ENCODE results near the gene HDAC6.
A peak's percentile ranks its signal among the peaks of the same experiment; 100 is the strongest.

The HDAC6 gene

GRCh38 chrX:48829016-48829735, 27.3 kb downstream of the HDAC6 start:
- no peak overlapping the region for H3K27ac Mint-ChIP-seq
- peaks cover 29% of the 10 kb centered on the region for H3K9me3 Mint-ChIP-seq
- H3K36me3 Mint-ChIP-seq (ENCODE audit: low read depth), result peaks cover 38% of the 10 kb centered on the region
- TF ChIP-seq CTCF (IDR thresholded peaks at IDR 0.05; ENCODE audit: unreplicated experiment in 3 of 3), result no peak
- H3K4me3 Mint-ChIP-seq, result no peak overlapping the region
- H3K4me1 Mint-ChIP-seq, result no peaks in the 10 kb centered on the region
- peaks cover 49% of the 10 kb centered on the region for H3K27me3 Mint-ChIP-seq (ENCODE audit: low read depth)

GRCh38 chrX:48831136-48831908, 29.5 kb downstream of the HDAC6 start:
- Mint-ChIP-seq H3K4me3 (no peak overlapping the region), H3K4me1 (peaks cover 6% of the 10 kb centered on the region), H3K27me3 (ENCODE audit: low read depth) (peaks cover 66% of the 10 kb centered on the region), H3K27ac (no peak overlapping the region), H3K9me3 (peaks cover 24% of the 10 kb centered on the region), H3K36me3 (ENCODE audit: low read depth) (peaks cover 18% of the 10 kb centered on the region)
- TF ChIP-seq CTCF (IDR thresholded peaks at IDR 0.05; ENCODE audit: unreplicated experiment in 3 of 3), result no peak

GRCh38 chrX:48831909-48832291, 30.0 kb downstream of the HDAC6 start:
- TF ChIP-seq CTCF (IDR thresholded peaks at IDR 0.05; ENCODE audit: unreplicated experiment in 3 of 3), result no peak
- Mint-ChIP-seq H3K9me3 (peaks cover 27% of the 10 kb centered on the region), H3K4me3 (no peak overlapping the region), H3K4me1 (peaks cover 6% of the 10 kb centered on the region), H3K36me3 (ENCODE audit: low read depth) (peaks cover 18% of the 10 kb centered on the region), H3K27me3 (ENCODE audit: low read depth) (peaks cover 69% of the 10 kb centered on the region), H3K27ac (no peak overlapping the region)

- Mint-ChIP-seq H3K4me3 (peak overlapping the region; percentile 74 to 82 (median 76)), H3K36me3 (ENCODE audit: low read depth) (peaks cover 4% of the 10 kb centered on the region), H3K27ac (peak overlapping the region in 1 of 3 experiments; percentile 15), H3K27me3 (ENCODE audit: low read depth) (peaks cover 71% of the 10 kb centered on the region), H3K4me1 (peaks cover 6% of the 10 kb centered on the region), H3K9me3 (peaks cover 15% of the 10 kb centered on the region)
- no peak for TF ChIP-seq CTCF (IDR thresholded peaks at IDR 0.05; ENCODE audit: unreplicated experiment in 3 of 3)
Measured at GRCh38 chrX:48833542-48834138, 31.8 kb downstream of the HDAC6 start.

- Mint-ChIP-seq H3K27me3 (ENCODE audit: low read depth) (peaks cover 68% of the 10 kb centered on the region), H3K4me1 (peaks cover 6% of the 10 kb centered on the region), H3K36me3 (ENCODE audit: low read depth) (no peaks in the 10 kb centered on the region), H3K9me3 (peaks cover 14% of the 10 kb centered on the region), H3K27ac (no peak overlapping the region), H3K4me3 (peak overlapping the region; percentile 74 to 82 (median 79))
- TF ChIP-seq CTCF (IDR thresholded peaks at IDR 0.05; ENCODE audit: unreplicated experiment in 3 of 3), result no peak
Measured at GRCh38 chrX:48834383-48834709, 32.5 kb downstream of the HDAC6 start.

All from nephron (organoid).